HTR-8/SVneo (cell line): ENCODE measurements around the gene TMEM41B.
"Not testable (repeated sequence)": the region's sequence is repeated elsewhere in the genome, so short reads cannot be mapped to it uniquely, and the experiment has no call there.

ENCODE experiments used
- DNase-seq: peaks from one replicate; pipeline ENCODE4 v3.0.0; 2011; ENCODE audit warnings: low spot score, mixed read lengths; ENCODE audit not compliant: insufficient read length
- FAIRE-seq: peaks from 2 replicates; lab custom pipeline; 2011; peaks lifted over from hg19 to GRCh38; lab: Jason Lieb, UNC

The TMEM41B gene

GRCh38 chr11:9264316-9265210 lies 49.8 kb downstream of the TMEM41B start:
- FAIRE-seq = no peak
- DNase-seq = no peak

GRCh38 chr11:9263840-9264315 lies 50.5 kb downstream of the TMEM41B start:
- no peak for FAIRE-seq
- peak; percentile 41 for DNase-seq

- DNase-seq, FAIRE-seq: not testable (repeated sequence)
These were observed 53.6 kb downstream of the TMEM41B start for GRCh38 chr11:9260838-9261146.

- no peak for DNase-seq
- FAIRE-seq = no peak
These were observed 54.2 kb downstream of the TMEM41B start for GRCh38 chr11:9259981-9260837.

GRCh38 chr11:9258279-9258678 lies 56.1 kb downstream of the TMEM41B start:
- DNase-seq = not testable (repeated sequence)

GRCh38 chr11:9254416-9254815 lies 60.0 kb downstream of the TMEM41B start:
- DNase-seq = no peak
- FAIRE-seq = no peak

More at GRCh38 chr11:9258279-9258678, 56.1 kb downstream of the TMEM41B start:
- FAIRE-seq = not testable (repeated sequence)

GRCh38 chr11:9253086-9253485 lies 61.3 kb downstream of the TMEM41B start:
- FAIRE-seq (no peak), DNase-seq (no peak)

- DNase-seq = peak; percentile 41
- no peak for FAIRE-seq
These were observed 63.1 kb downstream of the TMEM41B start for GRCh38 chr11:9251311-9251710.

- no peak for FAIRE-seq
- no peak for DNase-seq
These were observed 64.2 kb downstream of the TMEM41B start for GRCh38 chr11:9250139-9250582.

- no peak for FAIRE-seq
- DNase-seq = no peak
These were observed 65.1 kb downstream of the TMEM41B start for GRCh38 chr11:9249252-9249651.

GRCh38 chr11:9247863-9248262 lies 66.5 kb downstream of the TMEM41B start:
- FAIRE-seq (no peak), DNase-seq (no peak)

- not testable (repeated sequence) for FAIRE-seq, DNase-seq
These were observed 78.2 kb downstream of the TMEM41B start for GRCh38 chr11:9236242-9236641.

GRCh38 chr11:9232482-9232881 lies 81.9 kb downstream of the TMEM41B start:
- FAIRE-seq (no peak), DNase-seq (no peak)

- DNase-seq (no peak), FAIRE-seq (no peak)
These were observed 82.6 kb downstream of the TMEM41B start for GRCh38 chr11:9231848-9232177.
